KOPT-K1 (cell line): ENCODE measurements around the gene SH2D6.
A peak's percentile ranks its signal among the peaks of the same experiment; 100 is the strongest.

Experiments used
- H3K27ac ChIP-seq: fragments of 200-600 bp; sonication (generic); 2 replicates; pipeline ENCODE4 v1.5.1; 2016; ENCODE audit warnings: antibody characterized with exemption, mild to moderate bottlenecking, low read depth, low read length; ENCODE audit not compliant: poor library complexity, severe bottlenecking
- H3K36me3 ChIP-seq: fragments of 200-600 bp; sonication (generic); 2 replicates; pipeline ENCODE4 v1.5.1; 2017; ENCODE audit warnings: antibody characterized with exemption, mild to moderate bottlenecking, low read length, moderate library complexity; ENCODE audit not compliant: insufficient read depth
- H3K9me3 ChIP-seq: fragments of 200-600 bp; sonication (generic); 2 replicates; pipeline ENCODE4 v1.5.1; 2017; ENCODE audit warnings: antibody characterized with exemption, low read length, mild to moderate bottlenecking; ENCODE audit not compliant: insufficient read depth, poor library complexity, severe bottlenecking

The SH2D6 gene

GRCh38 chr2:85393836-85394235 is 24.7 kb upstream of the SH2D6 start:
- Histone ChIP-seq H3K9me3 (no peaks in the 10 kb centered on the region), H3K27ac (no peak overlapping the region), H3K36me3 (peaks cover 84% of the 10 kb centered on the region; the same call in 1 of the 2 replicates)

- Histone ChIP-seq H3K27ac (no peak overlapping the region), H3K9me3 (no peaks in the 10 kb centered on the region), H3K36me3 (peaks cover 84% of the 10 kb centered on the region; the same call in 1 of the 2 replicates)
Measured at GRCh38 chr2:85394261-85394681, 24.2 kb upstream of the SH2D6 start.

GRCh38 chr2:85394976-85395375 is 23.5 kb upstream of the SH2D6 start:
- peaks cover 84% of the 10 kb centered on the region for H3K36me3 ChIP-seq
- no peaks in the 10 kb centered on the region for H3K9me3 ChIP-seq
- no peak overlapping the region for H3K27ac ChIP-seq

- no peak overlapping the region for H3K27ac ChIP-seq
- H3K9me3 ChIP-seq: no peaks in the 10 kb centered on the region
- peaks cover 84% of the 10 kb centered on the region for H3K36me3 ChIP-seq
Measured at GRCh38 chr2:85395912-85396475, 22.5 kb upstream of the SH2D6 start.

GRCh38 chr2:85396531-85397470 is 21.7 kb upstream of the SH2D6 start:
- H3K27ac ChIP-seq: no peak overlapping the region
- H3K36me3 ChIP-seq: peaks cover 84% of the 10 kb centered on the region
- H3K9me3 ChIP-seq: no peaks in the 10 kb centered on the region

GRCh38 chr2:85397925-85398331 is 20.6 kb upstream of the SH2D6 start:
- H3K9me3 ChIP-seq: no peaks in the 10 kb centered on the region
- H3K36me3 ChIP-seq: peaks cover 87% of the 10 kb centered on the region
- H3K27ac ChIP-seq: no peak overlapping the region

GRCh38 chr2:85398426-85399182 is 19.9 kb upstream of the SH2D6 start:
- Histone ChIP-seq H3K27ac (no peak overlapping the region), H3K9me3 (peaks cover 3% of the 10 kb centered on the region), H3K36me3 (peaks cover 86% of the 10 kb centered on the region)

- peaks cover 8% of the 10 kb centered on the region for H3K9me3 ChIP-seq
- peaks cover 81% of the 10 kb centered on the region for H3K36me3 ChIP-seq
- H3K27ac ChIP-seq: no peak overlapping the region
Measured at GRCh38 chr2:85399183-85399455, 19.4 kb upstream of the SH2D6 start.

GRCh38 chr2:85400023-85400422 is 18.5 kb upstream of the SH2D6 start:
- Histone ChIP-seq H3K9me3 (peaks cover 11% of the 10 kb centered on the region), H3K36me3 (peaks cover 72% of the 10 kb centered on the region), H3K27ac (no peak overlapping the region)

GRCh38 chr2:85400541-85401463 is 17.7 kb upstream of the SH2D6 start:
- H3K36me3 ChIP-seq: peaks cover 64% of the 10 kb centered on the region
- H3K9me3 ChIP-seq: peaks cover 11% of the 10 kb centered on the region
- H3K27ac ChIP-seq: no peak overlapping the region

GRCh38 chr2:85401464-85401805 is 17.1 kb upstream of the SH2D6 start:
- Histone ChIP-seq H3K9me3 (peaks cover 11% of the 10 kb centered on the region), H3K27ac (no peak overlapping the region), H3K36me3 (peaks cover 58% of the 10 kb centered on the region)

GRCh38 chr2:85401844-85402243 is 16.7 kb upstream of the SH2D6 start:
- peaks cover 54% of the 10 kb centered on the region for H3K36me3 ChIP-seq
- peaks cover 11% of the 10 kb centered on the region for H3K9me3 ChIP-seq
- no peak overlapping the region for H3K27ac ChIP-seq

- H3K27ac ChIP-seq: peak overlapping the region; percentile 97
- peaks cover 18% of the 10 kb centered on the region; the same call in 1 of the 2 replicates for H3K36me3 ChIP-seq
Measured at GRCh38 chr2:85405201-85406059, 13.1 kb upstream of the SH2D6 start.

More at GRCh38 chr2:85405201-85406059, 13.1 kb upstream of the SH2D6 start:
- H3K9me3 ChIP-seq: peaks cover 11% of the 10 kb centered on the region
